ENCODE results near the gene EHD2.
"Not testable (repeated sequence)": the region's sequence is repeated elsewhere in the genome, so short reads cannot be mapped to it uniquely, and the experiment has no call there.

The EHD2 gene, protein sequence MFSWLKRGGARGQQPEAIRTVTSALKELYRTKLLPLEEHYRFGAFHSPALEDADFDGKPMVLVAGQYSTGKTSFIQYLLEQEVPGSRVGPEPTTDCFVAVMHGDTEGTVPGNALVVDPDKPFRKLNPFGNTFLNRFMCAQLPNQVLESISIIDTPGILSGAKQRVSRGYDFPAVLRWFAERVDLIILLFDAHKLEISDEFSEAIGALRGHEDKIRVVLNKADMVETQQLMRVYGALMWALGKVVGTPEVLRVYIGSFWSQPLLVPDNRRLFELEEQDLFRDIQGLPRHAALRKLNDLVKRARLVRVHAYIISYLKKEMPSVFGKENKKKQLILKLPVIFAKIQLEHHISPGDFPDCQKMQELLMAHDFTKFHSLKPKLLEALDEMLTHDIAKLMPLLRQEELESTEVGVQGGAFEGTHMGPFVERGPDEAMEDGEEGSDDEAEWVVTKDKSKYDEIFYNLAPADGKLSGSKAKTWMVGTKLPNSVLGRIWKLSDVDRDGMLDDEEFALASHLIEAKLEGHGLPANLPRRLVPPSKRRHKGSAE

DNA sequence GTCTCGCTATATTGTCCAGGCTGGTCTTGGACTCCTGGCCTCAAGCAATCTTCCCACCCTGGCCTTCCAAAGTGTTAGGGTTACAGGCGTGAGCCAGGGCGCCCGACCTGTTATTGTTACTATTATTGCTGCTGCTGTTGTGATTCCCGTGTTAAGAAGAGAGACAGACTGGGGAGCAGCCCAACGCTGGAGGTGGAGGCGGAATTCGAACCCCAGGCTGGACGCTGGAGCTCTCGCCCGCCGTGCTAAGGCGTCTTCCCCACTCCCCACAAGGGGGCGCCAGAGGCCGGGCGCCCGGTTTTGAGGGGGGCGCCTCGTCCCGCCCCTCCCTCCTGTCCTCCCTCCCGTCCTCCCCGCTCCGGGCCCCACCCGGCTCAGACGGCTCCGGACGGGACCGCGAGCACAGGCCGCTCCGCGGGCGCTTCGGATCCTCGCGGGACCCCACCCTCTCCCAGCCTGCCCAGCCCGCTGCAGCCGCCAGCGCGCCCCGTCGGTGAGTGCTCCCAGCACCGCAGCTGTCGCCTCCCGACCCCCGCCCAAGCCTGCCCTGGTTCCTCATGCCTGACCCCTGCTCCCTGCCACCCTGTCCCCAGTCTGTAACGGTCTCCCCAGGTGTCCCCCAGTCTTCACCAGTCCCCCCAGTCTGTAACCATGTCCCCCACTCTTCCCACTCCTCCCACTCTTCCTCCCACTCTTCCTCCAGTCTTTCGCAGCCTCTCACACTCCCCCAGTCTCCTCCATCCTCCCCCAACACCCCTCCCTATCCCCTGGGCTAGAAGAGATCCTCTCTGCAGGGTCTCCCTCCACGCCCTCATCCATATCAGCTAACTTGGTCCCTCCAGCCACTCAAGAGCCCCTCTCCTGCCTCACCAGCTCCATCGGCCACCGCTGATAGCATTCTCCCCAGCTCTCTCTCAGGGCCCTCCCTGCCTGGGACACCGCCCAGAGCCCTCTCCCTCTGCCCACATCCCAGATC, at the start of gene EHD2:
TSS of gene EHD2 (plus strand) at position 377 of the 976 bp plus-strand sequence. CDS start 3,191 bp downstream, outside the sequence.
- DNase-seq (ENCODE audit: low read depth, low spot score), result peak; percentile 89

DNA sequence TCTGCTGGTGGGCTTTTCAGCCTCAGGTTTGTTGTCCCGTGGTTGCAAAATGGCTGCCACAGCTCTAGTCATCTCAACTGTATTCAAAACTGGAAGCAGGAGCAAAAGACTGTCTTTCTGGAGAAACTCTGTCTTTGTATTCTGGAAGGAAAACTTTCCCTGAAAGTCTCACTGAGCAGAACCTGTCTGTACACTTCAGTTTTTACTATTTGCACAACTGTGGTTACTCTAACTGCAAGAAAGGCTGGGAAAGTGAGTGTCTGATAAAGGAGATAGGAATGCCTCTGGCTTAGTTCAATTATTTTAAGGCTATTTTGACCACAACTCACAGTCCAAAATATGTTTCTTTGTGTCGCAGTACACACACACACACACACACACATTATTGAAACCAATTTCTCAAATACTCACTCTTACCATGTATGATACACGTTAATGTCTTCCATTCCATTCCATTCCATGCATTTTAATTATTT, 49.7 kb upstream of the EHD2 start:
- peak; percentile 90 for DNase-seq (ENCODE audit: low read depth, low spot score)

GRCh38 chr19:47663911-47664771, 49.1 kb upstream of the EHD2 start:
- peak; percentile 97 for DNase-seq (ENCODE audit: low read depth, low spot score)

- not testable (repeated sequence) for DNase-seq (ENCODE audit: low read depth, low spot score)
Observed at GRCh38 chr19:47668556-47668955, 44.7 kb upstream of the EHD2 start.

DNA sequence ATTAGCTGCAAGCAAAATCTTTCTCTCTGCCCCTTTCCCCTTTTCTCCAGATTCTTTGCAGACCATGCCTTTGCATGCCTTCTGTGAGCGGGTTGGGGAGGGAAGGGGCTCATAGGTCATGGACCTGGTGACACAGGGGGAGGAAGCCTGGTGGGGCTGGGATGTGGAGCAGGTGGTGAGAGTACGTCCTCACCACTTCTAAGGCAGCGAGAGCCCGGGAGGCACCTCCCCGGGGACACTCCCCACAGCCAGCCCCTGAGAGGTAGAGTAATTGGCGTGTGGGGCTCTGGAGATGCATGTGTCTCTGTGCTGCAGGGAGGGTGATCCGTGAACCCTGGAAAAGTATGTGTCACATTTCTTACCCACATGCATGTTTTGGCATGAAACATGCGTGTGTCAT, 42.5 kb upstream of the EHD2 start:
- DNase-seq (ENCODE audit: low read depth, low spot score), result no peak

- DNase-seq (ENCODE audit: low read depth, low spot score), result no peak
Observed at GRCh38 chr19:47671499-47671898, 41.7 kb upstream of the EHD2 start.

DNA sequence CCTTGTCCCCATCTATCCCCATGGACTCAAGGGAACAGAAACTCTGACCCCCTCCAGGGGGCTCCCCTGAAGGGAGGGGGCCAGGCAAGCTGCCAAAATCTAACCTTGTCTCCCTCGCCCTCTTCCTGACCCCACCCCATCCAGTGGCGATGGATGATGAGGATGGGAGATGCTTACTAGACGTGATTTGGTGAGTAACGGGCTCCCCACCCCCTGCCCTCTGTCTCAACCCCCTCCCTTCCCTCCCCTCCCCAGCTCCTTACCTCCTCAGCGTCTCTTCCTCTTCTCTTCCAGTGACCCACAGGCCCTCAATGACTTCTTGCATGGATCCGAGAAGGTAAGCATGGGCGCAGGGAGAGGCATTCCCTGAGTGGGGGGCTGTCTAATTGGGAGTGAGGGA, 39.8 kb upstream of the EHD2 start:
- no peak for DNase-seq (ENCODE audit: low read depth, low spot score)

DNA sequence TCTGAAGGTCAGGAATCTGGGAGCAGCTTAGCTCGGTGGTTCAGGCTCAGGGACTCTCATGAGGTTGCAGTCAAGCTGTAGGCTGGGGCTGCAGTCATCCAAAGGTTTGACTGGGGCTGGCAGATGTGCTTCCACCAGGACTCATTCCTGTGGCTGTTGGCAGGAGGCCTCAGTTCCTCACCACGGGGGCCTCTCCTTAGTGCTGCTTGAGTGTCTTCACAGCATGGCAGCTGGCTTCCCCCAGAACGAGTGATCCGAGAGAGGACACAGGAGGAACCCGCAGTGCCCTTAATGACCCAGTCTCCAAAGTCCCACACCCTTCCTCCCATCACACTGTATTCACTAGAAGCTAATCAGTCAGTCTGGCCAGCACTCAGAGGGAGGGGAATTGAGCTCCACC, 38.7 kb upstream of the EHD2 start:
- no peak for DNase-seq (ENCODE audit: low read depth, low spot score)

DNA sequence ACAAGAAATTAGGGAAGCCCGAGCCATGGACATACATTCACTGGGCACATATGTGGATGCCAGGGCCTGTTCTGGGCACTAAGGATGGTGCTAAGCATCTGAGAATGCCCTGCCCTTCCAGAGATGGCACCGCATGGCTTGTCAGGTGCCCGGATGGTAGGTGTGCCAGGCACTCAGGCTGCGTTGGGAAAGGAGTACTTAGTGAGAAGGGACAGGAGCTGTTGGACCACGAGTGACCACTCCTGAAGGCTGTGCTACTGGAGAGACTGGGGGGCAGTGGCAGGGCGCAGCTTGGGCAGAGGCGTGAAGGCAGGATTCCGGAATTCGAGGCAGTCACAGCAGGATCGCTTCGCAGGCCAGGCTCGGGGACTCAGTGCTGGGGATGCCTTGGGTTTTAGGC, 38.0 kb upstream of the EHD2 start:
- DNase-seq (ENCODE audit: low read depth, low spot score), result no peak

- DNase-seq (ENCODE audit: low read depth, low spot score), result no peak
Observed at GRCh38 chr19:47675859-47676258, 37.4 kb upstream of the EHD2 start.

DNA sequence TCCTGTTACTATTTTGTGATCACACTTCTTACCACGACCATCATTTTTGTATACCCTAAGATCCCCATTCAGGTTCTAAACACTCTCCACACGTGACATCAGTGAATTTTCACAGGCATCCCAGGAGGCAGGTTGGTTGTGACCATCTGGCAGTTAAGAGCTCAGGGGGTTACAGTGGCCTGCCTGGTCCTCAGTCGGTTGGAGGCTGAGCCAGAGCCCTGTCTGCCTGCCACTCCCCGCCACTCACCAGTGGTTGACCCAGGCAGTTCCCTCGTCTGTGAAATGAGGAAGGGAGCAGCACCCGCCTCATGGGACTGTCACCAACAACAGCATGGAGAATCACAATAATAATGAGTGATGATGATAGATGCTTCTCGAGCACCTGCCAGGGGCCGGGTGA, 36.4 kb upstream of the EHD2 start:
- no peak for DNase-seq (ENCODE audit: low read depth, low spot score)

GRCh38 chr19:47679251-47679900, 33.8 kb upstream of the EHD2 start:
- no peak for DNase-seq (ENCODE audit: low read depth, low spot score)

- no peak for DNase-seq (ENCODE audit: low read depth, low spot score)
Observed at GRCh38 chr19:47679922-47680857, 33.0 kb upstream of the EHD2 start.

DNA sequence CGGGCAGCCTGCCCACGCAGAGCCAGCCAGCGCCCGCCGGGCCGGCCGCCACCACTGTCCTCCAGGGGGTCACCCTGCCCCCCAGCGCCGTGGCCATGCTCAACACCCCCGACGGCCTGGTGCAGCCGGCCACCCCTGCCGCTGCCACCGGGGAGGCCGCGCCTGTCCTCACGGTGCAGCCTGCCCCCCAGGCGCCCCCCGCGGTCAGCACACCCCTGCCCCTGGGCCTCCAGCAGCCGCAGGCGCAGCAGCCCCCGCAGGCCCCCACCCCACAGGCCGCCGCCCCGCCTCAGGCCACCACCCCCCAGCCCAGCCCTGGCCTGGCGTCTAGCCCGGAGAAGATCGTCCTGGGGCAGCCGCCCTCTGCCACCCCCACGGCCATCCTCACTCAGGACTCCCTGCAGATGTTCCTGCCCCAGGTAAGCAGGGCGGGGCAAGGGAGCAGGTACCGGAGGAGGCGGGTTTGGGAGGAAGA, 32.3 kb upstream of the EHD2 start:
- DNase-seq (ENCODE audit: low read depth, low spot score), result no peak

DNA sequence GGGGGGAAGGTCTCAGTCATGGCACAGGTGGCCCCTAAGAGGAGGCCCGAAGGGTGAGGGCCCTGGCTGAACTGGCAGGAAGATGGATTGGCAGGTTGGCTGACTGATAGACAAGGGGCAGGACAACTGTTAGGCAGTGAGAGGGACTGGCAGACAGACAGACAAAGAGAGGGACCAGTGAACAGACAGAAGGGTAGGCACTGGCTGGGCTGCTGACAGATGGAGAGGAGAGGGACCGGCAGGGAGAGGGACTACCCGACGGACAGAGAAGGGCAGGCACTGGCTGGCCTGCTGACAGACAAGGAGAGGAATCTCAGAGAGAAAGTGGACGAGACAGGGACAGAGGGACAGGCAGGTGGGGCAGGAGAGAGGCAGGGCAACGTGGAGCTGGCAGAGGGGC, 31.8 kb upstream of the EHD2 start:
- DNase-seq (ENCODE audit: low read depth, low spot score), result no peak

DNA sequence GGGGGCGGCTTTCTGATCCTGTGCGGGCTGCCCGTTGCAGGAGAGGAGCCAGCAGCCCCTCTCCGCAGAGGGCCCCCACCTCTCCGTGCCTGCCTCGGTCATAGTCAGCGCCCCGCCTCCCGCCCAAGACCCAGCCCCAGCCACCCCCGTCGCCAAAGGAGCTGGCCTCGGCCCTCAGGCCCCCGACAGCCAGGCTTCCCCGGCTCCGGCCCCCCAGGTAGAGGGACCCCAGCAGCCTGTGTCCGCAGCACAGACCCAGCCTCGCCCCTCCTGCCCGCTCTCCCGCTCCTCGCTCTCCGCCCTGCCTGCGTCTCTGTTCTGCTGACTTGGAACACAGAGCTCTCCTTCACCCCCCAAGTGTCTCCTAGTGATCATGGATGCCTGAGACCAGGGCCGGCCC, 31.3 kb upstream of the EHD2 start:
- DNase-seq (ENCODE audit: low read depth, low spot score), result no peak

- peak; percentile 93 for DNase-seq (ENCODE audit: low read depth, low spot score)
Observed at GRCh38 chr19:47682939-47683338, 30.3 kb upstream of the EHD2 start.

DNA sequence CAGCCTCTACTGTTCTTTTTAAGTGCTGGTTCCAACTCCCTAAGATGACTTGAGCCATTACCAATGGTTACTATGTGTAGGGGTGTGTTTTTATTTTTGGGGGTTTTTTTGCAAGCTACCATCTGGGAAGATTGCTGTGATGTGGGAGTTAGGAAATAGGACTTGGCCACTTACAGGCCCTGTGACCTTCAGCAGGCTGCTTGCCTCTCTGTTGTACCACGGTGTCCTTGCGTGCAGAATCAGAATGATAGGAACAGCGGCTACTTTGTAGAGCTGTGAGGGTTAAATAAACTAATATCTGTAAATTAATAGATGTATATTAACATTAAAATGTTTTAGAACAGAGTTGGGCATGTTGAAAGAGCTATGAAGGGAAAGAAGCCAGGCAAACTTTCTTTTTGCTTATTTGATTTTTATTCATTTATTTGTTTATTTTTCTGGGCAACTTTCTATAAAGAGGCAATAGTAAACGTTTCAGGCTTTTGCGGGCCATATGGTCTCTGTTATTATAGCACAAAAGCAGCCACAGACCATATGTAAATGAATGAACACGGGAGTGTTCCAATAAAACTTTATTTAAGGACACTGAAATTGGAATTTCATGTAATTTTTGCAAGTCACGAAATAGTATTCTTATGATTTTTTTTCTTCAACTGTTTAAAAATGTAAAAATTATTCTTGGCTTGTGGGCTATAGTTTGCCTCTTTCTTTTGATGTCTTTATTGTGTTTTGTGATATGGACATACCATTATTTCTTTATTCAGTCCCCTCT, 26.4 kb upstream of the EHD2 start:
- DNase-seq (ENCODE audit: low read depth, low spot score), result no peak

DNA sequence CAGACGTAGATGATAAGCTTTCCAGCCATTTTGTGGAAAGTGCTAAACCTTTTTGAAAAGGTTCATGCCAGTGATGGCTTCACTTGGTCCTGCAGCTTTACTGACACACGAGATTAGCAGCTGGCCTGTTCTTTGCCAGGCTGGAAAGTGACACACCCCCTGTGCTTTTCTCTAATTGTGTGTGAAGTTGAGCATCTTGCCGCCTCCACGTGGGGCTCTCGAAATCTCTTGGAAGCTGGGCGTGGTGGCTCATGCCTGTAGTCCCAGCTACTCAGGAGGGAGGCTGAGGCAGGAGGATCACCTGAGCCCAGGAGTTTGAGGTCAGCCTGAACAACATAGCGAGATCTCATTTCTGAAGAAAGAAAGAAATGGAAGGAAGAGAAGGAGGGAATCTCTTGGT, 25.3 kb upstream of the EHD2 start:
- DNase-seq (ENCODE audit: low read depth, low spot score), result no peak
